WTC11 (cell line): Measurements from ENCODE around the gene NKAIN4. TPM values are rescaled to one million over a fixed set of nuclear protein-coding genes. Genes with fewer than 3 reads are reported as not detected.

ENCODE experiments used
- ATAC-seq: fragments of 200-7000 bp; cut with Tn5 transposase; 2 replicates; pipeline ENCODE4 v1.10.0; 2021; ENCODE audit warnings: mild to moderate bottlenecking, moderate library complexity
- CTCF ChIA-PET: fragments of 300-600 bp; sonication (Branson Sonifier 250); formaldehyde crosslinking; loops from one replicate; lab custom pipeline; 2021; ENCODE audit warnings: antibody characterized with exemption; lab: Charles Lee
- POLR2A ChIA-PET: fragments of 350-600 bp; sonication (Branson Sonifier 250); formaldehyde crosslinking; loops from one replicate; lab custom pipeline; 2021; ENCODE audit warnings: antibody characterized with exemption; lab: Charles Lee
- DNase-seq: peaks from one replicate; pipeline ENCODE4 v3.0.0; 2021; ENCODE audit warnings: low spot score
- H3K27ac Mint-ChIP-seq: 2 replicates; pipeline ENCODE4 v1.8.0; 2021; ENCODE audit warnings: mixed read lengths
- H3K27me3 Mint-ChIP-seq: 2 replicates; pipeline ENCODE4 v1.8.0; 2021; ENCODE audit warnings: low read depth, mild to moderate bottlenecking, moderate library complexity, mixed read lengths
- H3K36me3 Mint-ChIP-seq: 2 replicates; pipeline ENCODE4 v1.8.0; 2021; ENCODE audit warnings: mixed read lengths
- H3K4me1 Mint-ChIP-seq: 2 replicates; pipeline ENCODE4 v1.8.0; 2022; ENCODE audit warnings: mixed read lengths
- H3K4me3 Mint-ChIP-seq: 2 replicates; pipeline ENCODE4 v1.8.0; 2021; ENCODE audit warnings: mild to moderate bottlenecking, moderate library complexity, mixed read lengths
- H3K9me3 Mint-ChIP-seq: 2 replicates; pipeline ENCODE4 v1.8.0; 2021; ENCODE audit warnings: mixed read lengths
- AR ChIP-seq: fragments of 250-450 bp; sonication (Bioruptor Pico); IDR thresholded peaks from 2 replicates; pipeline ENCODE4 v1.9.0; 2021; ENCODE audit warnings: mild to moderate bottlenecking
- CDX4 ChIP-seq: fragments of 250-450 bp; sonication (Bioruptor Pico); IDR thresholded peaks from 2 replicates; pipeline ENCODE4 v1.9.0; 2021; ENCODE audit warnings: moderate library complexity, mild to moderate bottlenecking, inconsistent platforms, borderline replicate concordance
- ESRRA ChIP-seq: sonication (generic); formaldehyde crosslinking; IDR thresholded peaks from 2 replicates; pipeline ENCODE4 v1.8.1; 2022; ENCODE audit warnings: mild to moderate bottlenecking, missing genetic modification reagents, borderline replicate concordance
- FOXP1 ChIP-seq: sonication (generic); formaldehyde crosslinking; IDR thresholded peaks from 2 replicates; pipeline ENCODE4 v1.8.0; 2022; ENCODE audit warnings: missing genetic modification reagents, mild to moderate bottlenecking, moderate library complexity, borderline replicate concordance
- FOXP4 ChIP-seq: sonication (generic); formaldehyde crosslinking; IDR thresholded peaks from 2 replicates; pipeline ENCODE4 v1.8.0; 2022; ENCODE audit warnings: mild to moderate bottlenecking, missing genetic modification reagents
- JAZF1 ChIP-seq: fragments of 250-450 bp; sonication (Bioruptor Pico); IDR thresholded peaks from 2 replicates; pipeline ENCODE4 v1.9.0; 2021; ENCODE audit warnings: moderate library complexity, mild to moderate bottlenecking, inconsistent platforms
- JUN ChIP-seq: sonication (generic); formaldehyde crosslinking; IDR thresholded peaks from 2 replicates; pipeline ENCODE4 v1.8.0; 2023; ENCODE audit warnings: mild to moderate bottlenecking, missing genetic modification reagents
- MAX ChIP-seq: sonication (generic); formaldehyde crosslinking; IDR thresholded peaks from 2 replicates; pipeline ENCODE4 v1.8.0; 2022; ENCODE audit warnings: mild to moderate bottlenecking, missing genetic modification reagents
- OVOL2 ChIP-seq: fragments of 250-450 bp; sonication (Bioruptor Pico); IDR thresholded peaks from 2 replicates; pipeline ENCODE4 v1.9.0; 2021; ENCODE audit warnings: mild to moderate bottlenecking, borderline replicate concordance
- PRDM15 ChIP-seq: sonication (generic); formaldehyde crosslinking; IDR thresholded peaks from 2 replicates; pipeline ENCODE4 v1.8.0; 2022; ENCODE audit warnings: missing genetic modification reagents
- ZBTB21 ChIP-seq: sonication (generic); formaldehyde crosslinking; IDR thresholded peaks from 2 replicates; pipeline ENCODE4 v1.8.1; 2023; ENCODE audit warnings: mild to moderate bottlenecking, missing genetic modification reagents, borderline replicate concordance
- ZNF396 ChIP-seq: fragments of 250-450 bp; sonication (Bioruptor Pico); IDR thresholded peaks from 2 replicates; pipeline ENCODE4 v1.8.0; 2021; ENCODE audit warnings: mild to moderate bottlenecking, moderate library complexity, borderline replicate concordance
- total RNA-seq: library from RNA; stranded (reverse); gene quantifications from 3 replicates; pipeline ENCODE4 v1.2.3, GENCODE V29; 2021
- TF ChIP-seq, protein P1 (sequence below): sonication (generic); formaldehyde crosslinking; conservative IDR thresholded peaks from 2 replicates; pipeline ENCODE4 v1.8.1; 2023; ENCODE audit warnings: mild to moderate bottlenecking, low read depth, missing genetic modification reagents, moderate library complexity
- TF ChIP-seq, protein P2 (sequence below): fragments of 250-450 bp; sonication (Bioruptor Pico); IDR thresholded peaks from 2 replicates; pipeline ENCODE4 v1.9.0; 2021; ENCODE audit warnings: mild to moderate bottlenecking, borderline replicate concordance

The NKAIN4 gene
- total RNA-seq, 1 experiment from 2014 or later, result 7.2 TPM

- no peak for ATAC-seq
- no peaks in the 10 kb centered on the region for H3K9me3 Mint-ChIP-seq
- H3K36me3 Mint-ChIP-seq, result peaks cover 3% of the 10 kb centered on the region; the same call in 1 of the 2 replicates
- TF ChIP-seq FOXP1 (no peak), ESRRA (CRISPR knock-in tag) (no peak), JAZF1 (CRISPR knock-in tag) (no peak), OVOL2 (CRISPR knock-in tag) (no peak), CDX4 (CRISPR knock-in tag) (no peak)
- TF ChIP-seq, protein P1, sequence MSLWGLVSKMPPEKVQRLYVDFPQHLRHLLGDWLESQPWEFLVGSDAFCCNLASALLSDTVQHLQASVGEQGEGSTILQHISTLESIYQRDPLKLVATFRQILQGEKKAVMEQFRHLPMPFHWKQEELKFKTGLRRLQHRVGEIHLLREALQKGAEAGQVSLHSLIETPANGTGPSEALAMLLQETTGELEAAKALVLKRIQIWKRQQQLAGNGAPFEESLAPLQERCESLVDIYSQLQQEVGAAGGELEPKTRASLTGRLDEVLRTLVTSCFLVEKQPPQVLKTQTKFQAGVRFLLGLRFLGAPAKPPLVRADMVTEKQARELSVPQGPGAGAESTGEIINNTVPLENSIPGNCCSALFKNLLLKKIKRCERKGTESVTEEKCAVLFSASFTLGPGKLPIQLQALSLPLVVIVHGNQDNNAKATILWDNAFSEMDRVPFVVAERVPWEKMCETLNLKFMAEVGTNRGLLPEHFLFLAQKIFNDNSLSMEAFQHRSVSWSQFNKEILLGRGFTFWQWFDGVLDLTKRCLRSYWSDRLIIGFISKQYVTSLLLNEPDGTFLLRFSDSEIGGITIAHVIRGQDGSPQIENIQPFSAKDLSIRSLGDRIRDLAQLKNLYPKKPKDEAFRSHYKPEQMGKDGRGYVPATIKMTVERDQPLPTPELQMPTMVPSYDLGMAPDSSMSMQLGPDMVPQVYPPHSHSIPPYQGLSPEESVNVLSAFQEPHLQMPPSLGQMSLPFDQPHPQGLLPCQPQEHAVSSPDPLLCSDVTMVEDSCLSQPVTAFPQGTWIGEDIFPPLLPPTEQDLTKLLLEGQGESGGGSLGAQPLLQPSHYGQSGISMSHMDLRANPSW (CRISPR knock-in tag), result no peak
- TF ChIP-seq, all 79 proteins: peak for 0
- ChIA-PET POLR2A (no interaction called here), CTCF (interaction anchor here (0.6 to 2.7 kb wide), 3 partner anchors 11 to 163 kb away, joined by 3 to 10 read pairs (median 3); no protein-coding TSS in a partner anchor)
- H3K27ac Mint-ChIP-seq, result peak overlapping the region; percentile 72
- H3K4me3 Mint-ChIP-seq, result no peak overlapping the region
- no peak for DNase-seq
- peaks cover 4% of the 10 kb centered on the region; the same call in 1 of the 2 replicates for H3K27me3 Mint-ChIP-seq
- H3K4me1 Mint-ChIP-seq, result peaks cover 9% of the 10 kb centered on the region
Measured at GRCh38 chr20:63219866-63220521, 34.3 kb downstream of the NKAIN4 start.

- Mint-ChIP-seq H3K4me1 (peaks cover 15% of the 10 kb centered on the region), H3K36me3 (peaks cover 7% of the 10 kb centered on the region; the same call in 1 of the 2 replicates), H3K4me3 (no peak overlapping the region)
- CTCF ChIA-PET, result interaction anchor here (0.6 to 2.7 kb wide), 3 partner anchors 11 to 148 kb away, joined by 3 to 10 read pairs (median 3); no protein-coding TSS in a partner anchor
- ATAC-seq, result no peak
- no peak for DNase-seq
- TF ChIP-seq ZBTB21 (CRISPR knock-in tag) (no peak), MAX (no peak), PRDM15 (CRISPR knock-in tag) (no peak), JUN (CRISPR knock-in tag) (no peak), FOXP4 (CRISPR knock-in tag) (no peak), ESRRA (CRISPR knock-in tag) (no peak), ZNF396 (no peak), AR (CRISPR knock-in tag) (no peak)
- TF ChIP-seq, protein P2, sequence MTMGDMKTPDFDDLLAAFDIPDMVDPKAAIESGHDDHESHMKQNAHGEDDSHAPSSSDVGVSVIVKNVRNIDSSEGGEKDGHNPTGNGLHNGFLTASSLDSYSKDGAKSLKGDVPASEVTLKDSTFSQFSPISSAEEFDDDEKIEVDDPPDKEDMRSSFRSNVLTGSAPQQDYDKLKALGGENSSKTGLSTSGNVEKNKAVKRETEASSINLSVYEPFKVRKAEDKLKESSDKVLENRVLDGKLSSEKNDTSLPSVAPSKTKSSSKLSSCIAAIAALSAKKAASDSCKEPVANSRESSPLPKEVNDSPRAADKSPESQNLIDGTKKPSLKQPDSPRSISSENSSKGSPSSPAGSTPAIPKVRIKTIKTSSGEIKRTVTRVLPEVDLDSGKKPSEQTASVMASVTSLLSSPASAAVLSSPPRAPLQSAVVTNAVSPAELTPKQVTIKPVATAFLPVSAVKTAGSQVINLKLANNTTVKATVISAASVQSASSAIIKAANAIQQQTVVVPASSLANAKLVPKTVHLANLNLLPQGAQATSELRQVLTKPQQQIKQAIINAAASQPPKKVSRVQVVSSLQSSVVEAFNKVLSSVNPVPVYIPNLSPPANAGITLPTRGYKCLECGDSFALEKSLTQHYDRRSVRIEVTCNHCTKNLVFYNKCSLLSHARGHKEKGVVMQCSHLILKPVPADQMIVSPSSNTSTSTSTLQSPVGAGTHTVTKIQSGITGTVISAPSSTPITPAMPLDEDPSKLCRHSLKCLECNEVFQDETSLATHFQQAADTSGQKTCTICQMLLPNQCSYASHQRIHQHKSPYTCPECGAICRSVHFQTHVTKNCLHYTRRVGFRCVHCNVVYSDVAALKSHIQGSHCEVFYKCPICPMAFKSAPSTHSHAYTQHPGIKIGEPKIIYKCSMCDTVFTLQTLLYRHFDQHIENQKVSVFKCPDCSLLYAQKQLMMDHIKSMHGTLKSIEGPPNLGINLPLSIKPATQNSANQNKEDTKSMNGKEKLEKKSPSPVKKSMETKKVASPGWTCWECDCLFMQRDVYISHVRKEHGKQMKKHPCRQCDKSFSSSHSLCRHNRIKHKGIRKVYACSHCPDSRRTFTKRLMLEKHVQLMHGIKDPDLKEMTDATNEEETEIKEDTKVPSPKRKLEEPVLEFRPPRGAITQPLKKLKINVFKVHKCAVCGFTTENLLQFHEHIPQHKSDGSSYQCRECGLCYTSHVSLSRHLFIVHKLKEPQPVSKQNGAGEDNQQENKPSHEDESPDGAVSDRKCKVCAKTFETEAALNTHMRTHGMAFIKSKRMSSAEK (CRISPR knock-in tag), result no peak
- TF ChIP-seq, all 79 proteins: peak for 0
- Mint-ChIP-seq H3K27ac (no peak overlapping the region), H3K27me3 (peaks cover 4% of the 10 kb centered on the region; the same call in 1 of the 2 replicates), H3K9me3 (no peaks in the 10 kb centered on the region)
- POLR2A ChIA-PET, result no interaction called here
Measured at GRCh38 chr20:63219447-63219821, 34.8 kb downstream of the NKAIN4 start.
